Chondrocyte (in vitro differentiated cells): ENCODE results near the gene ADAM12. TPM values are rescaled to one million over a fixed set of nuclear protein-coding genes. Genes with fewer than 3 reads are reported as not detected.
A peak's percentile ranks its signal among the peaks of the same experiment; 100 is the strongest.
"Not testable (repeated sequence)": the region's sequence is repeated elsewhere in the genome, so short reads cannot be mapped to it uniquely, and the experiment has no call there.

Experiments
- DNase-seq: peaks from one replicate; pipeline ENCODE4 v3.0.0; 2021; ENCODE audit warnings: mixed read lengths, low spot score
- H3K27ac Mint-ChIP-seq: one replicate; pipeline ENCODE4 v1.8.0; 2021; ENCODE audit warnings: mild to moderate bottlenecking, moderate library complexity, mixed read lengths; ENCODE audit not compliant: unreplicated experiment
- H3K27me3 Mint-ChIP-seq: 2 replicates; pipeline ENCODE4 v1.8.0; 2021; ENCODE audit warnings: low read depth, mixed read lengths
- H3K36me3 Mint-ChIP-seq: 2 replicates; pipeline ENCODE4 v1.8.0; 2021; ENCODE audit warnings: low read depth, mixed read lengths
- H3K4me1 Mint-ChIP-seq: 2 replicates; pipeline ENCODE4 v1.8.0; 2021; ENCODE audit warnings: low read depth, mild to moderate bottlenecking, mixed read lengths
- H3K4me3 Mint-ChIP-seq: one replicate; pipeline ENCODE4 v1.8.0; 2021; ENCODE audit warnings: mild to moderate bottlenecking, moderate library complexity, mixed read lengths; ENCODE audit not compliant: unreplicated experiment
- H3K9me3 Mint-ChIP-seq: 2 replicates; pipeline ENCODE4 v1.8.0; 2021; ENCODE audit warnings: low read depth, mixed read lengths
- CTCF ChIP-seq: fragments of 200-600 bp; sonication (generic); IDR thresholded peaks from 2 replicates; pipeline ENCODE4 v1.5.0; 2021; ENCODE audit warnings: antibody characterized with exemption, mild to moderate bottlenecking, moderate library complexity
- total RNA-seq: library from RNA; stranded (reverse); gene quantifications from 3 replicates; pipeline ENCODE4 v1.2.1, GENCODE V29; 2021

ADAM12 gene
- total RNA-seq, 1 donor from 2014 or later: 175 TPM

GRCh38 chr10:125982260-125982948 lies 405.9 kb downstream of the ADAM12 start:
- Mint-ChIP-seq H3K4me3 (no peak overlapping the region), H3K27me3 (no peaks in the 10 kb centered on the region), H3K4me1 (peaks cover 34% of the 10 kb centered on the region), H3K36me3 (no peaks in the 10 kb centered on the region), H3K27ac (peak overlapping the region; percentile 74), H3K9me3 (no peaks in the 10 kb centered on the region)
- peak; percentile 92 for TF ChIP-seq CTCF
- no peak for DNase-seq

GRCh38 chr10:125980521-125981035 lies 407.7 kb downstream of the ADAM12 start:
- no peak for TF ChIP-seq CTCF
- no peaks in the 10 kb centered on the region for H3K36me3 Mint-ChIP-seq
- peaks cover 29% of the 10 kb centered on the region for H3K4me1 Mint-ChIP-seq
- no peak overlapping the region for H3K27ac Mint-ChIP-seq
- no peaks in the 10 kb centered on the region for H3K9me3 Mint-ChIP-seq
- no peak for DNase-seq
- H3K27me3 Mint-ChIP-seq: no peaks in the 10 kb centered on the region
- H3K4me3 Mint-ChIP-seq: no peak overlapping the region

- H3K27me3 Mint-ChIP-seq: no peaks in the 10 kb centered on the region
- H3K36me3 Mint-ChIP-seq: no peaks in the 10 kb centered on the region
- TF ChIP-seq CTCF: no peak
- DNase-seq: no peak
- peaks cover under 1% of the 10 kb centered on the region for H3K9me3 Mint-ChIP-seq
- H3K4me1 Mint-ChIP-seq: peaks cover 29% of the 10 kb centered on the region
- H3K4me3 Mint-ChIP-seq: no peak overlapping the region
- no peak overlapping the region for H3K27ac Mint-ChIP-seq
These were observed 408.3 kb downstream of the ADAM12 start for GRCh38 chr10:125979976-125980375.

GRCh38 chr10:125976960-125977605 lies 411.2 kb downstream of the ADAM12 start:
- Mint-ChIP-seq H3K36me3 (no peaks in the 10 kb centered on the region), H3K27me3 (no peaks in the 10 kb centered on the region), H3K9me3 (peaks cover 3% of the 10 kb centered on the region), H3K4me1 (peaks cover 4% of the 10 kb centered on the region), H3K27ac (peak overlapping the region; percentile 22), H3K4me3 (no peak overlapping the region)
- TF ChIP-seq CTCF: peak; percentile 23
- no peak for DNase-seq

GRCh38 chr10:125970077-125970630 lies 418.1 kb downstream of the ADAM12 start:
- not testable (repeated sequence) for DNase-seq, H3K27me3 Mint-ChIP-seq, H3K9me3 Mint-ChIP-seq, H3K27ac Mint-ChIP-seq, H3K4me1 Mint-ChIP-seq, H3K36me3 Mint-ChIP-seq, H3K4me3 Mint-ChIP-seq
